Transverse colon (tissue), 4 donors: ENCODE measurements around the gene POLR3K. TPM values are rescaled to one million over a fixed set of nuclear protein-coding genes. Genes with fewer than 3 reads are reported as not detected.
A peak's percentile ranks its signal among the peaks of the same experiment; 100 is the strongest.

Source experiments
- DNase-seq: peaks from one replicate; pipeline ENCODE4 v3.0.0-alpha.2; 2019
- H3K27ac ChIP-seq, 4 donors: fragments of 200-600 bp; sonication (generic); 2 replicates each; pipeline ENCODE4 v1.5.1; 2016 to 2018; ENCODE audit warnings: inconsistent platforms in 4 of 4
- H3K27me3 ChIP-seq: fragments of 200-600 bp; sonication (generic); 2 replicates; pipeline ENCODE4 v1.5.1; 2017; ENCODE audit warnings: inconsistent platforms
- H3K36me3 ChIP-seq, 4 donors: fragments of 200-600 bp; sonication (generic); 2 replicates each; pipeline ENCODE4 v1.5.1; 2017 to 2019; ENCODE audit warnings: inconsistent platforms in 4 of 4
- H3K4me1 ChIP-seq, 4 donors: fragments of 200-600 bp; sonication (generic); 2 replicates each; pipeline ENCODE4 v1.5.1; 2017 to 2020; ENCODE audit warnings: inconsistent platforms in 4 of 4
- H3K4me3 ChIP-seq, 4 donors: fragments of 200-600 bp; sonication (generic); 1 replicate in 1 of 4; 2 replicates in 3 of 4; pipeline versions ENCODE4 v1.5.1 to v1.6.1; 2017 to 2019; ENCODE audit warnings: inconsistent platforms in 4 of 4
- H3K9me3 ChIP-seq, 2 donors: fragments of 200-600 bp; sonication (generic); 2 replicates each; pipeline ENCODE4 v1.5.1; 2017 to 2019; ENCODE audit warnings: inconsistent platforms in 2 of 2
- CTCF ChIP-seq, 5 experiments: fragments of 200-600 bp in 3 of 5; fragments of 450-650 bp in 2 of 5; sonication (generic) in 3 of 5; IDR thresholded peaks; 1 replicate in 2 of 5; 2 replicates in 3 of 5; pipeline ENCODE4 v1.5.1; 2016 to 2017; ENCODE audit warnings: antibody characterized with exemption in 5 of 5, inconsistent platforms in 3 of 5, mild to moderate bottlenecking in 2 of 5, moderate library complexity in 1 of 5
- EP300 ChIP-seq: sonication (generic); formaldehyde crosslinking; IDR thresholded peaks from one replicate; pipeline ENCODE4 v1.6.1; 2017; ENCODE audit warnings: antibody characterized with exemption, low read depth
- POLR2A ChIP-seq: fragments of 450-650 bp; IDR thresholded peaks from one replicate; pipeline ENCODE4 v1.6.1; 2016; ENCODE audit warnings: antibody characterized with exemption, mild to moderate bottlenecking, moderate library complexity
- POLR2AphosphoS5 ChIP-seq, 3 donors: sonication (generic); formaldehyde crosslinking; IDR thresholded peaks; one replicate each; pipeline ENCODE4 v1.6.1; 2016; ENCODE audit warnings: antibody characterized with exemption in 3 of 3
- WGBS, 2 donors: methylation state at CpG; one replicate each; pipeline ENCODE4 v1.1.5; 2018; ENCODE audit warnings: low coverage in 1 of 2; 5-methylcytosine and 5-hydroxymethylcytosine counted together
- in situ Hi-C, 4 donors: fragments of 200-750 bp; cut with MboI; loops; one replicate each; pipeline versions ENCODE4 v1.15.0 to v1.15.1; 2017; ENCODE audit warnings: low sequenced_read_pairs in 3 of 4, low pct_ligation_motif_present in 1 of 4, low pct_unique_long_range_greater_than_20kb in 1 of 4
- intact Hi-C: fragments of 100-400 bp; cut with DNase I; formaldehyde crosslinking; loops from one replicate; pipeline ENCODE4 v1.15.1; 2023; ENCODE audit warnings: low total_unique reads
- total RNA-seq, 4 donors: library from RNA; depleted of rRNA; stranded (reverse); fragments of >200 nt; gene quantifications; one replicate each; pipeline ENCODE4 v1.1.0, GENCODE V29; 2016

Gene POLR3K
- total RNA-seq, 4 donors from 2014 or later, result 4.6 to 12.7 (median 5.2) TPM; not detected in 1

- no peak for TF ChIP-seq POLR2A
- no peak for TF ChIP-seq CTCF (IDR thresholded peaks at IDR 0.05)
- TF ChIP-seq EP300, result no peak
- no peak for TF ChIP-seq POLR2AphosphoS5 (IDR thresholded peaks at IDR 0.05)
- Histone ChIP-seq H3K4me3 (no peak overlapping the region), H3K4me1 (peaks cover 0 to 11% (median 9%) of the 10 kb centered on the region in 4 donors), H3K36me3 (peaks cover 0 to 12% (median 0%) of the 10 kb centered on the region in 4 donors), H3K27ac (no peak overlapping the region), H3K27me3 (no peaks in the 10 kb centered on the region), H3K9me3 (no peaks in the 10 kb centered on the region)
- in situ Hi-C loops (no loop called here), intact Hi-C loops (no loop called here)
- no peak for DNase-seq
- 82 to 84% methylated on average over 3 to 8 of the region's 8 CpGs for WGBS, 2 donors
Measured at GRCh38 chr16:57711-58110, 4.3 kb upstream of the POLR3K start.

GRCh38 chr16:56231-56927 lies 3.0 kb upstream of the POLR3K start:
- WGBS, 2 donors, result 91 to 100% methylated on average over 1 to 17 of the region's 17 CpGs
- H3K36me3 ChIP-seq, result peaks cover 0 to 12% (median 0%) of the 10 kb centered on the region in 4 donors
- H3K27ac ChIP-seq, result no peak overlapping the region
- TF ChIP-seq POLR2A (no peak), POLR2AphosphoS5 (IDR thresholded peaks at IDR 0.05) (no peak), CTCF (IDR thresholded peaks at IDR 0.05) (no peak), EP300 (no peak)
- in situ Hi-C loops, result no loop called here
- H3K27me3 ChIP-seq, result no peaks in the 10 kb centered on the region
- intact Hi-C loops, result no loop called here
- peaks cover 3 to 21% (median 9%) of the 10 kb centered on the region in 4 donors for H3K4me1 ChIP-seq
- no peak overlapping the region for H3K4me3 ChIP-seq
- DNase-seq, result no peak
- H3K9me3 ChIP-seq, result no peaks in the 10 kb centered on the region

- H3K36me3 ChIP-seq, result peaks cover 0 to 12% (median 2%) of the 10 kb centered on the region in 4 donors
- in situ Hi-C loops (no loop called here), intact Hi-C loops (no loop called here)
- WGBS, 2 donors, result 93% methylated on average over 11 of the region's 11 CpGs; no CpG with 5 or more reads in 1 of the 2 donors
- TF ChIP-seq CTCF (IDR thresholded peaks at IDR 0.05) (no peak), EP300 (no peak), POLR2A (no peak), POLR2AphosphoS5 (IDR thresholded peaks at IDR 0.05) (no peak)
- no peaks in the 10 kb centered on the region for H3K27me3 ChIP-seq
- H3K4me3 ChIP-seq, result no peak overlapping the region
- no peaks in the 10 kb centered on the region for H3K9me3 ChIP-seq
- no peak for DNase-seq
- H3K27ac ChIP-seq, result no peak overlapping the region
- H3K4me1 ChIP-seq, result peaks cover 3 to 26% (median 9%) of the 10 kb centered on the region in 4 donors
Measured at GRCh38 chr16:55571-56136, 2.2 kb upstream of the POLR3K start.

GRCh38 chr16:54237-54581 lies 801 bp upstream of the POLR3K start:
- WGBS, 2 donors, result 31 to 60% methylated on average over 3 to 12 of the region's 12 CpGs
- Histone ChIP-seq H3K9me3 (no peaks in the 10 kb centered on the region), H3K4me3 (peak overlapping the region; percentile 67 to 94 (median 79)), H3K27ac (peak overlapping the region; percentile 66 to 94 (median 88)), H3K36me3 (peaks cover 0 to 12% (median 3%) of the 10 kb centered on the region in 4 donors), H3K4me1 (peaks cover 3 to 26% (median 9%) of the 10 kb centered on the region in 4 donors), H3K27me3 (no peaks in the 10 kb centered on the region)
- intact Hi-C loops (no loop called here), in situ Hi-C loops (no loop called here)
- TF ChIP-seq POLR2A (no peak), EP300 (no peak), CTCF (IDR thresholded peaks at IDR 0.05) (no peak)
- no peak for DNase-seq
